Tibial nerve (tissue), 3 donors: ENCODE results near the gene ATG14.
"Not testable (repeated sequence)": the region's sequence is repeated elsewhere in the genome, so short reads cannot be mapped to it uniquely, and the experiment has no call there.

ENCODE experiments used
- POLR2A ChIP-seq, 2 donors: fragments of 450-650 bp; IDR thresholded peaks; one replicate each; pipeline ENCODE4 v1.6.1; 2017; ENCODE audit warnings: antibody characterized with exemption in 2 of 2, mild to moderate bottlenecking in 2 of 2, moderate library complexity in 2 of 2
- TF ChIP-seq, protein P1 (sequence below), 5 experiments: fragments of 200-600 bp in 3 of 5; fragments of 450-650 bp in 2 of 5; sonication (generic) in 3 of 5; IDR thresholded peaks; one replicate each; pipeline ENCODE4 v1.5.1; 2016 to 2019; ENCODE audit warnings: antibody characterized with exemption in 5 of 5, mild to moderate bottlenecking in 3 of 5, moderate library complexity in 2 of 5

DNA sequence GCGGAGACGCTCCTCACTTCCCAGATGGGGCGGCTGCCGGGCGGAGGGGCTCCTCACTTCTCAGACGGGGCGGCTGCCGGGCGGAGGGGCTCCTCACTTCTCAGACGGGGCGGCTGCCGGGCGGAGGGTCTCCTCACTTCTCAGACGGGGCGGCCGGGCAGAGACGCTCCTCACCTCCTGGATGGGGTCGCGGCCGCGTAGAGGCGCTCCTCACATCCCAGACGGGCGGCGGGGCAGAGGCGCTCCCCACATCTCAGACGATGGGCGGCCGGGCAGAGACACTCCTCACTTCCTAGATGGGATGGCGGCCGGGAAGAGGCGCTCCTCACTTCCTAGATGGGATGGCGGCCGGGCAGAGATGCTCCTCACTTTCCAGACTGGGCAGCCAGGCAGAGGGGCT lies 44.8 kb upstream of the ATG14 start:
- TF ChIP-seq, protein P1, sequence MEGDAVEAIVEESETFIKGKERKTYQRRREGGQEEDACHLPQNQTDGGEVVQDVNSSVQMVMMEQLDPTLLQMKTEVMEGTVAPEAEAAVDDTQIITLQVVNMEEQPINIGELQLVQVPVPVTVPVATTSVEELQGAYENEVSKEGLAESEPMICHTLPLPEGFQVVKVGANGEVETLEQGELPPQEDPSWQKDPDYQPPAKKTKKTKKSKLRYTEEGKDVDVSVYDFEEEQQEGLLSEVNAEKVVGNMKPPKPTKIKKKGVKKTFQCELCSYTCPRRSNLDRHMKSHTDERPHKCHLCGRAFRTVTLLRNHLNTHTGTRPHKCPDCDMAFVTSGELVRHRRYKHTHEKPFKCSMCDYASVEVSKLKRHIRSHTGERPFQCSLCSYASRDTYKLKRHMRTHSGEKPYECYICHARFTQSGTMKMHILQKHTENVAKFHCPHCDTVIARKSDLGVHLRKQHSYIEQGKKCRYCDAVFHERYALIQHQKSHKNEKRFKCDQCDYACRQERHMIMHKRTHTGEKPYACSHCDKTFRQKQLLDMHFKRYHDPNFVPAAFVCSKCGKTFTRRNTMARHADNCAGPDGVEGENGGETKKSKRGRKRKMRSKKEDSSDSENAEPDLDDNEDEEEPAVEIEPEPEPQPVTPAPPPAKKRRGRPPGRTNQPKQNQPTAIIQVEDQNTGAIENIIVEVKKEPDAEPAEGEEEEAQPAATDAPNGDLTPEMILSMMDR (IDR thresholded peaks at IDR 0.05) = not testable (repeated sequence)
- not testable (repeated sequence) for TF ChIP-seq POLR2A (IDR thresholded peaks at IDR 0.05)
